GM20000 (cell line): ENCODE data around the gene SNPH.

Experiments
- DNase-seq: peaks from one replicate; pipeline ENCODE4 v3.0.0; 2012; ENCODE audit warnings: low spot score
- TF ChIP-seq, protein P1 (sequence below): IDR thresholded peaks from 2 replicates; pipeline ENCODE4 v1.5.1; 2012; ENCODE audit warnings: mild to moderate bottlenecking, control low read depth; ENCODE audit errors: extremely low read depth, missing control alignments

SNPH gene

GRCh38 chr20:1283522-1284510 lies 17.7 kb downstream of the SNPH start:
- TF ChIP-seq, protein P1, sequence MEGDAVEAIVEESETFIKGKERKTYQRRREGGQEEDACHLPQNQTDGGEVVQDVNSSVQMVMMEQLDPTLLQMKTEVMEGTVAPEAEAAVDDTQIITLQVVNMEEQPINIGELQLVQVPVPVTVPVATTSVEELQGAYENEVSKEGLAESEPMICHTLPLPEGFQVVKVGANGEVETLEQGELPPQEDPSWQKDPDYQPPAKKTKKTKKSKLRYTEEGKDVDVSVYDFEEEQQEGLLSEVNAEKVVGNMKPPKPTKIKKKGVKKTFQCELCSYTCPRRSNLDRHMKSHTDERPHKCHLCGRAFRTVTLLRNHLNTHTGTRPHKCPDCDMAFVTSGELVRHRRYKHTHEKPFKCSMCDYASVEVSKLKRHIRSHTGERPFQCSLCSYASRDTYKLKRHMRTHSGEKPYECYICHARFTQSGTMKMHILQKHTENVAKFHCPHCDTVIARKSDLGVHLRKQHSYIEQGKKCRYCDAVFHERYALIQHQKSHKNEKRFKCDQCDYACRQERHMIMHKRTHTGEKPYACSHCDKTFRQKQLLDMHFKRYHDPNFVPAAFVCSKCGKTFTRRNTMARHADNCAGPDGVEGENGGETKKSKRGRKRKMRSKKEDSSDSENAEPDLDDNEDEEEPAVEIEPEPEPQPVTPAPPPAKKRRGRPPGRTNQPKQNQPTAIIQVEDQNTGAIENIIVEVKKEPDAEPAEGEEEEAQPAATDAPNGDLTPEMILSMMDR = no peak
- no peak for DNase-seq

DNA sequence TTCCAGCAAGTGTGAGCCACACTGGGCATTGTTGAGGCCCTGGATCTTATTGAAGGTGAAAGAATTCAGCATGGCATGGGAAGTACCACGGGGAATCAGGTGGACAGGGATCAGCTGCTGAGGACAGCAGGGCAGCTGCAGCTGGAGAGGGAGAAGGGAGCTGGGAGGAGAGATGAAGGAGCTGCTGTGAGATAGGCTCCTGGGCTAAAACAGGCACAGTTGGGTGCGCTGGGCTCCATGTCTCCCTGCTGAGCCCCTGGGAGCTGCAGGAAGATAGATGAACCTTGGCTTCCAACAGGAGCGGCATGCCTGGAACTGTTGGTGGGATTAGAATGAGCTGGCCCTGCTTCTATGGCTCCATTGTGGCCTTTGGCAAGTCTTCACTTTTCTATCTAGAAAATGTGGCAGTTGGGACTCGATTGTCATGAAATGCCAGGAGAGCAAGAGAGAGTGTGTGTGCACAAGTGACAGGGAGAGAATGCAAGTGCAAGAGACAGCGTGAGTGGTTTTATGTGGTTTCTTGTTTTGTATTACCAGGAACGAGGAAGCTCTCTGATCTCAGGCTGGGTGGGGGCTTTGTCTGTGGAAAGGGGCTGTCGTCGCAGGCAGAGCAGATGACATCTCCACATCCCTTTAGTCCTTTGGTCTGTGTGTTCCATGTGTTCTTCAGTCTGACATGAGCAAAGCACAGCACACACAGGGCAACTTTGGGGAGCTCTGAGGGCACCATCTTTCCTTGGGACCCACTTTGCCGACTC lies 20.4 kb downstream of the SNPH start:
- DNase-seq = no peak

GRCh38 chr20:1287306-1287705 lies 21.2 kb downstream of the SNPH start:
- no peak for DNase-seq
- TF ChIP-seq, protein P1 = no peak

More for the DNA sequence above, 20.4 kb downstream of the SNPH start:
- TF ChIP-seq, protein P1 = no peak

DNA sequence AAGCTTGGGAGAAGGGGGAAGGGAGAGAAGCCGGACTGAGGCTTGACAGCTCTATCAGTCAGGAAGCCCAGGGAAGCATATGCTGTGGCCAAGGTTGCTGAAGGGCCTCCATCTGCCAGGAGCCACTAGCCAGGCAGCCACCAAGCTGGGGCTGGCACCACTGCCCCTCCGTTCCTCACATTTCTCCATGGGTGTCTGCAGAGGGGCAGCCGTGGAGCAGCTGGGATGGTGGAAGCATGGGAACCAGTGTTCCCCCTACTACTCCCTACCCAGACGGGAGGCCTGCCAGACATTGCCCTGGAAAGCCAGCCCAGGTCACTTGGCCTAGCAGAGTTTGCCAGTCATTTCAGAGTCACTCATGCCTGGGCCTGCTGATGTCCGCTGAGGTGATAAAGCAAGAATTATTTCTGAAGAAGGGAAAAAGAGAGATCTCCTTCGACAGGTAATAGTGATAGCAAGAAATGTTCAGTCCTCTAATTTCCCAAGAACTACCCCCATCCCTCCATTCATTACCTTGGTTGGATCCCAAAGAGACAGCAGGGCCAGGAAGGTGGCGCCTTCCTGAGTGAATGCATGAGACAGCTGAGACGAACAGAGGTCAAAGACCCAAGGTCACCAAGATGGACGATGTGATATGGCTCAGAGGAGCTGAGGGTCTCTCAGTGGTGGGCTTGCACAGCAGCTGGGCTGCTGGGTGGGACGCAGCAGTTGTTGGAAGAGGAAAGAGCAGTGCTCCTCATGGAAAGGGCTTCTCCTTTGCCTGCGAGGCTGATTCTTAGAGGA lies 21.9 kb downstream of the SNPH start:
- no peak for DNase-seq
- TF ChIP-seq, protein P1 = no peak

DNA sequence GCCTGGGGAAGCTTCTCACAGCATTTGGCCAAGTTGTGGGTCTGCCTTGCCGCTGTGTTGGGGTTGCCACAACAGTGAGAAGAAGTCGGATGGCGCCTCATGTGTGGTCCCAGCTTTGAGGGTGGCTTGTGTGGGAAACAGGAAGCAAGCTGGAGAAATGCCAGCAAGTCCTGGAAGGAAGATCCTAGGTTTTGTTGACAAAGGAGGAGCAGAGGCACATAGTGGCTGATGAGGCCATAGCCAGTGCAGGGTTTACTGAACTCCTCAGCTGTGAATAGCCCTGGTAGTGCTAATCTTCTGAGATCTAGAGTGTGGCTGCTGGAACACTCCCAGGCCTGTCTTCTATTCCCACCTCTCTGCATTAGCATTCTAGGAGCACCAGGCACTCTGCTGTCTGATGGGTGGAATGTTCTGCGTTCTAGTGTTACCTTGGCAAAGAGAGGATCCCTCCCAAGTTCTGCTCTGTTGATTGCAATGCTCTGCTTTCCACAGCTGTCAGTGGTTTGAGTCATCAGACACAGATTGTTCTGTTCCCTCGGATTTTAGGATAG lies 25.2 kb downstream of the SNPH start:
- DNase-seq = no peak

DNA sequence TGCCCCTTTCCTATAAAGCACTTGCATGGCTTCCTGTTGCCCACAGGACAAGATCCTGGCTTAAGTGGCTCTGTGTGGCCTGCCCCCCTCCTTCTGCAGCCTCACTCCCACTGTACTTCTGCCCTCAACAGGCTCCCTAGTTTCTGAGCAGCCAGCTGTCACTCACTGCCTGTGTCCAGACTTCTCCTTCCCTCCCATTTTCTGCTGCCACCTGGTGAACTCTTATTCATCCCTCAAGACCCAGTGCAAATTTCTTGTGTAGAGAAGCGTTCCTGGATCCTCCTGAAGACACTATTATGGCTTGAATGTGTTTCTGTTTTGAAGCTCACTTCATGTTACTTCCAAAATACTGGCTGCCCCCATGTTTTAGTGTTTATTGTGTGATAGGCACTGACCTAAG lies 26.5 kb downstream of the SNPH start:
- TF ChIP-seq, protein P1 = no peak

More for the DNA sequence above, 25.2 kb downstream of the SNPH start:
- TF ChIP-seq, protein P1 = no peak

More for the DNA sequence above, 26.5 kb downstream of the SNPH start:
- DNase-seq = no peak
